BE2C (cell line): Measurements from ENCODE around the gene PLCB1.

ENCODE experiments used
- DNase-seq: peaks from one replicate; pipeline ENCODE4 v3.0.0-alpha.2; 2020
- H3K27me3 ChIP-seq: fragments of 250-450 bp; sonication (Bioruptor Pico); 2 replicates; pipeline ENCODE4 v1.5.1; 2020; ENCODE audit warnings: mild to moderate bottlenecking
- H3K36me3 ChIP-seq: fragments of 250-450 bp; sonication (Bioruptor Pico); 2 replicates; pipeline ENCODE4 v1.5.1; 2020; ENCODE audit warnings: mild to moderate bottlenecking
- H3K4me1 ChIP-seq: fragments of 250-450 bp; sonication (Bioruptor Pico); 2 replicates; pipeline ENCODE4 v1.5.1; 2020
- H3K4me3 ChIP-seq: 2 replicates; pipeline ENCODE4 v1.5.1; 2011; ENCODE audit warnings: low read depth, low read length
- H3K9me3 ChIP-seq: fragments of 250-450 bp; sonication (Bioruptor Pico); 2 replicates; pipeline ENCODE4 v1.5.1; 2020
- CTCF ChIP-seq: IDR thresholded peaks from 2 replicates; pipeline ENCODE4 v1.5.1; 2012; ENCODE audit warnings: mild to moderate bottlenecking, low read depth, low read length

The PLCB1 gene

GRCh38 chr20:8930726-8931125 lies 798.7 kb downstream of the PLCB1 start:
- H3K36me3 ChIP-seq: no peaks in the 10 kb centered on the region
- no peaks in the 10 kb centered on the region for H3K9me3 ChIP-seq
- no peak for DNase-seq
- no peaks in the 10 kb centered on the region for H3K27me3 ChIP-seq
- no peaks in the 10 kb centered on the region; the same call in 1 of the 2 replicates for H3K4me1 ChIP-seq
- H3K4me3 ChIP-seq: no peak overlapping the region
- no peak for TF ChIP-seq CTCF

- no peaks in the 10 kb centered on the region for H3K27me3 ChIP-seq
- H3K4me1 ChIP-seq: no peaks in the 10 kb centered on the region; the same call in 1 of the 2 replicates
- TF ChIP-seq CTCF: no peak
- H3K4me3 ChIP-seq: no peak overlapping the region
- no peaks in the 10 kb centered on the region for H3K9me3 ChIP-seq
- no peaks in the 10 kb centered on the region for H3K36me3 ChIP-seq
- no peak for DNase-seq
Measured at GRCh38 chr20:8932192-8933165, 800.4 kb downstream of the PLCB1 start.

- no peak overlapping the region for H3K4me3 ChIP-seq
- TF ChIP-seq CTCF: no peak
- no peaks in the 10 kb centered on the region for H3K27me3 ChIP-seq
- no peaks in the 10 kb centered on the region for H3K9me3 ChIP-seq
- no peaks in the 10 kb centered on the region for H3K36me3 ChIP-seq
- DNase-seq: no peak
- H3K4me1 ChIP-seq: no peaks in the 10 kb centered on the region; the same call in 1 of the 2 replicates
Measured at GRCh38 chr20:8933381-8933807, 801.3 kb downstream of the PLCB1 start.

- TF ChIP-seq CTCF: no peak
- H3K4me3 ChIP-seq: no peak overlapping the region
- no peaks in the 10 kb centered on the region for H3K27me3 ChIP-seq
- H3K9me3 ChIP-seq: no peaks in the 10 kb centered on the region
- no peaks in the 10 kb centered on the region for H3K36me3 ChIP-seq
- no peak for DNase-seq
- H3K4me1 ChIP-seq: no peaks in the 10 kb centered on the region; the same call in 1 of the 2 replicates
Measured at GRCh38 chr20:8934362-8934761, 802.3 kb downstream of the PLCB1 start.
